Astrocyte (in vitro differentiated cells and primary cell): ENCODE results near the gene HMG20B. TPM values are rescaled to one million over a fixed set of nuclear protein-coding genes. Genes with fewer than 3 reads are reported as not detected.

Experiments used
- DNase-seq: peaks from one replicate; pipeline ENCODE4 v3.0.0-alpha.2; 2010; ENCODE audit warnings: low read depth
- FAIRE-seq: peaks from 2 replicates; lab custom pipeline; 2011; peaks lifted over from hg19 to GRCh38; lab: Jason Lieb, UNC
- H2AFZ ChIP-seq: 2 replicates; pipeline ENCODE4 v1.6.0; 2012; ENCODE audit warnings: low read depth, low read length, inconsistent platforms
- H3K27ac ChIP-seq: 2 replicates; pipeline ENCODE4 v1.5.1; 2011; ENCODE audit warnings: low read depth, low read length, inconsistent platforms
- H3K27me3 ChIP-seq: 2 replicates; pipeline ENCODE4 v1.6.0; 2011; ENCODE audit warnings: low read length, inconsistent platforms; ENCODE audit not compliant: insufficient read depth
- H3K36me3 ChIP-seq: 2 replicates; pipeline ENCODE4 v1.5.1; 2011; ENCODE audit warnings: low read length, inconsistent platforms; ENCODE audit not compliant: insufficient read depth
- H3K4me1 ChIP-seq: 2 replicates; pipeline ENCODE4 v1.5.1; 2011; ENCODE audit warnings: low read length, inconsistent platforms; ENCODE audit not compliant: insufficient read depth
- H3K4me2 ChIP-seq: 2 replicates; pipeline ENCODE4 v1.6.0; 2012; ENCODE audit warnings: low read length, inconsistent platforms
- H3K4me3 ChIP-seq: 2 replicates; pipeline ENCODE4 v1.5.1; 2011; ENCODE audit warnings: low read depth, mild to moderate bottlenecking, low read length, inconsistent platforms; ENCODE audit not compliant: insufficient read depth
- H3K79me2 ChIP-seq: 2 replicates; pipeline ENCODE4 v1.6.0; 2012; ENCODE audit warnings: mild to moderate bottlenecking, low read length, inconsistent platforms; ENCODE audit not compliant: insufficient read depth
- H3K9ac ChIP-seq: 2 replicates; pipeline ENCODE4 v1.6.0; 2012; ENCODE audit warnings: mild to moderate bottlenecking, low read length, inconsistent platforms
- H3K9me3 ChIP-seq: 2 replicates; pipeline ENCODE4 v1.5.1; 2012; ENCODE audit warnings: low read depth, mild to moderate bottlenecking, low read length, inconsistent platforms; ENCODE audit not compliant: insufficient read depth
- H4K20me1 ChIP-seq: 2 replicates; pipeline ENCODE4 v1.6.0; 2012; ENCODE audit warnings: low read length, inconsistent platforms; ENCODE audit not compliant: insufficient read depth
- H3K27ac Mint-ChIP-seq: one replicate; pipeline ENCODE4 v1.8.0; 2021; ENCODE audit warnings: mild to moderate bottlenecking, mixed read lengths; ENCODE audit not compliant: unreplicated experiment
- H3K27me3 Mint-ChIP-seq: one replicate; pipeline ENCODE4 v1.8.0; 2021; ENCODE audit warnings: low read depth, mixed read lengths; ENCODE audit not compliant: unreplicated experiment
- H3K36me3 Mint-ChIP-seq: one replicate; pipeline ENCODE4 v1.8.0; 2021; ENCODE audit warnings: low read depth, mixed read lengths; ENCODE audit not compliant: unreplicated experiment
- H3K4me1 Mint-ChIP-seq: one replicate; pipeline ENCODE4 v1.8.0; 2021; ENCODE audit warnings: low read depth, mixed read lengths; ENCODE audit not compliant: unreplicated experiment
- H3K4me3 Mint-ChIP-seq: one replicate; pipeline ENCODE4 v1.8.0; 2021; ENCODE audit warnings: mild to moderate bottlenecking, moderate library complexity, mixed read lengths; ENCODE audit not compliant: unreplicated experiment
- H3K9me3 Mint-ChIP-seq: one replicate; pipeline ENCODE4 v1.8.0; 2021; ENCODE audit warnings: mild to moderate bottlenecking, mixed read lengths; ENCODE audit not compliant: unreplicated experiment
- CTCF ChIP-seq: IDR thresholded peaks from 2 replicates; pipeline ENCODE4 v1.5.1; 2011; ENCODE audit warnings: low read depth, mild to moderate bottlenecking, inconsistent platforms, low read length, moderate library complexity; ENCODE audit not compliant: insufficient read depth
- EZH2 ChIP-seq: IDR thresholded peaks from 2 replicates; pipeline ENCODE4 v1.6.1; 2012; ENCODE audit warnings: mild to moderate bottlenecking, low read length, inconsistent platforms; ENCODE audit not compliant: insufficient read depth
- total RNA-seq: library from RNA; stranded (reverse); gene quantifications from 2 replicates; pipeline ENCODE4 v1.2.1, GENCODE V29; 2021

Gene HMG20B
- total RNA-seq, 1 donor from 2014 or later: 55.9 TPM

DNA sequence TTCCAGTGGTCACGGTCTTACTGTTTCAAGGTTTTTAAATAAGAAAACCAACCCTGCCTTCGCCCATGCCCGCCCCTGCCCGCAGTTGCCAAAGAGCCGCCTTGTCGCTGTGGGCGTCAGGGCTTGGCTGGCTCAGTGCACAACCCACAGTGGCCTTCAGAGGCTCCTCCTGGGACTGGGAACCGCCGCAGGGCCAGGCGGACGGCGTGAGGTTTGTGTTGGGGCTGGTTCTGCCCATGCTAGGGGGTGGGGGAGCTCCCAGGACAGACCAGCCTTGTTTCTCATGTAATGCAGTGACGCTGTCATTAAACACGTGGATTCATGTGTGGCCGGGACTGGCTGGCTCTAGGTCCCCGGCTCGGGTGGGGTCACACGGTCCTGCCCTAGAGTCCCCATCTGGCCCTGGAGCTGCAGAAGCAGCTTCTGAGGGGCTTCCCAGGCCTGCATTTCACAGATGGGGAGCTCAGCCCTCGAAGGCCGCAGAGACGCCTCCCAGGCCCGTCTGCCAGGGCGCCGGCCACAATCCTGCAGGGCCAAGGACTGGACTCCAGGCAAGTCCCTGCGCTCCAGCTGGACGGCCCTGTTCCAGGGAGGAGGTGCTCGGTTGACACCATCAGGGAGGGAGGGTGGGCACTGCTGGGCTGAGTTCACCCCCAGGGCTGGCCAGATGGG lies 36.2 kb upstream of the HMG20B start:
- peaks cover 14% of the 10 kb centered on the region for H3K36me3 Mint-ChIP-seq
- no peak overlapping the region for H3K4me3 Mint-ChIP-seq
- Histone ChIP-seq H3K27ac (no peak overlapping the region), H3K4me1 (no peaks in the 10 kb centered on the region), H3K36me3 (peaks cover 4% of the 10 kb centered on the region), H3K79me2 (peaks cover 5% of the 10 kb centered on the region), H3K4me2 (no peak overlapping the region), H3K4me3 (no peak overlapping the region), H3K9me3 (no peaks in the 10 kb centered on the region), H3K27me3 (no peaks in the 10 kb centered on the region), H4K20me1 (peaks cover 46% of the 10 kb centered on the region), H3K9ac (no peak overlapping the region), H2AFZ (no peak overlapping the region)
- no peak for TF ChIP-seq EZH2
- H3K9me3 Mint-ChIP-seq: no peaks in the 10 kb centered on the region
- no peak overlapping the region for H3K27ac Mint-ChIP-seq
- FAIRE-seq: no peak
- no peaks in the 10 kb centered on the region for H3K4me1 Mint-ChIP-seq
- DNase-seq: no peak
- H3K27me3 Mint-ChIP-seq: no peaks in the 10 kb centered on the region

- Histone ChIP-seq H3K4me3 (no peak overlapping the region), H3K27ac (no peak overlapping the region), H3K27me3 (no peaks in the 10 kb centered on the region), H2AFZ (no peak overlapping the region), H3K9ac (no peak overlapping the region), H4K20me1 (peaks cover 46% of the 10 kb centered on the region), H3K4me2 (no peak overlapping the region), H3K4me1 (no peaks in the 10 kb centered on the region), H3K9me3 (no peaks in the 10 kb centered on the region), H3K79me2 (peaks cover 5% of the 10 kb centered on the region), H3K36me3 (peaks cover 4% of the 10 kb centered on the region)
- Mint-ChIP-seq H3K27me3 (no peaks in the 10 kb centered on the region), H3K36me3 (peaks cover 14% of the 10 kb centered on the region), H3K9me3 (no peaks in the 10 kb centered on the region), H3K4me3 (no peak overlapping the region), H3K27ac (no peak overlapping the region), H3K4me1 (no peaks in the 10 kb centered on the region)
- no peak for FAIRE-seq
- TF ChIP-seq CTCF: no peak
- no peak for TF ChIP-seq EZH2
- DNase-seq: no peak
Measured at GRCh38 chr19:3537101-3537437, 35.7 kb upstream of the HMG20B start.

DNA sequence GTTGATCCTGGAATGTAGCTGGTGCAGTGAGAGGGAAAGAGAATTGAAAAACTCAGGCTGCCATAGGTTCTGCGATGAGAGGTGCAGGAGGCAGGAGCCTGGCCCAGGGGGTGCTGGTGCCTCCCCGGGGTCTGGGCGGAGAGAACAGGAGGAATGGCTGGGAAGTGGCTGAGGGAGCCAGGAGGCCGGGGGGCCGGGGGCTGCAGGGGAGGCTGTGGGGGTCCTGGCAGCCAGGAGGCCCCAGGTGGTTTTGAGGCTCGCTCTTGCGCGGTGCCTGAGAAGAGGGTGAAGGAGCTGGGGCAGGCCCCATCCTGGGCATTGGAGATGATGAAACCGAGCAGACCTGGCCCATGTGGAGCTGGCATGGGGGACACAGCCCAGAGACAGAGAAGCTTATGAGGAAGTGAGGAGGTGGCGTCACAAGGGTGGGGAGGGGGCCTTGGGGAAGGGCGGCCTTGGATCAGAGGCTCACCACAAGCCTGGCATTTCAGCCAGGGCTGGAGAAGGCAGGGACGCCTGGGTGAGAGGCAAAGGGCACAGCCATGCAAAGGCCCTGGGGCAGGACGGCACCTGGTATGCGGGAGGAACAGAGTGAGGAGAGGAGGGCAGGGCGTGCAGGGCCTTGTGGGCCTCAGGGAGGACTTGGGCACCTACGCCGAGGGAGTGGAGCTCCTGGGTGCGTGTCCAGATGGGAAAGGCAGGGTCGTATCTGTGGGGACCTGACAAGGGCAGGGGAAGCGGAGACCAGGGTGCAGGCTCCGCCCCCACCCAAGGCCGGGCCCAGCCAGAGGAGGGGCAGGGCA lies 35.1 kb upstream of the HMG20B start:
- no peaks in the 10 kb centered on the region for H3K4me1 ChIP-seq
- H3K4me2 ChIP-seq: no peak overlapping the region
- peak overlapping the region; percentile 69 for H3K27ac Mint-ChIP-seq
- H3K4me3 Mint-ChIP-seq: peak overlapping the region; percentile 37
- H3K4me1 Mint-ChIP-seq: no peaks in the 10 kb centered on the region
- no peak for DNase-seq
- H3K36me3 Mint-ChIP-seq: peaks cover 12% of the 10 kb centered on the region
- no peaks in the 10 kb centered on the region for H3K9me3 ChIP-seq
- H4K20me1 ChIP-seq: peaks cover 47% of the 10 kb centered on the region
- H3K27me3 ChIP-seq: no peaks in the 10 kb centered on the region
- no peak overlapping the region for H3K27ac ChIP-seq
- H3K36me3 ChIP-seq: peaks cover 4% of the 10 kb centered on the region
- H3K4me3 ChIP-seq: no peak overlapping the region
- H3K9ac ChIP-seq: no peak overlapping the region
- TF ChIP-seq EZH2 (no peak), CTCF (no peak)
- H3K9me3 Mint-ChIP-seq: no peaks in the 10 kb centered on the region
- no peaks in the 10 kb centered on the region for H3K27me3 Mint-ChIP-seq
- no peak for FAIRE-seq
- H3K79me2 ChIP-seq: peaks cover 5% of the 10 kb centered on the region
- no peak overlapping the region for H2AFZ ChIP-seq
